HL-60 (cell line): ENCODE data around the gene RB1.

Experiments
- DNase-seq, 2 experiments: peaks; one replicate each; pipeline ENCODE4 v3.0.0-alpha.2; 2010 to 2020; ENCODE audit warnings: low read depth in 1 of 2, low spot score in 1 of 2
- H3K27ac ChIP-seq: fragments of 250-450 bp; sonication (Bioruptor Pico); replicated peaks from 2 replicates; pipeline ENCODE4 v1.5.1; 2020; ENCODE audit warnings: mild to moderate bottlenecking, moderate library complexity
- H3K27me3 ChIP-seq: fragments of 250-450 bp; sonication (Bioruptor Pico); 2 replicates; pipeline ENCODE4 v1.5.1; 2021; ENCODE audit warnings: mild to moderate bottlenecking, moderate library complexity; ENCODE audit not compliant: insufficient read depth, poor library complexity, severe bottlenecking
- H3K4me3 ChIP-seq: replicated peaks from 2 replicates; pipeline ENCODE4 v1.5.1; 2011; ENCODE audit warnings: mild to moderate bottlenecking, control low read depth, low read length; ENCODE audit not compliant: insufficient read depth
- CTCF ChIP-seq: IDR thresholded peaks from one replicate; pipeline ENCODE4 v1.5.1; 2011; ENCODE audit warnings: low read length, control low read depth, inconsistent platforms; ENCODE audit not compliant: insufficient read depth
- GABPA ChIP-seq: IDR thresholded peaks from 2 replicates; pipeline ENCODE4 v1.6.1; 2012; ENCODE audit warnings: low read depth
- POLR2AphosphoS5 ChIP-seq: IDR thresholded peaks from 2 replicates; pipeline ENCODE4 v1.6.1; 2012; ENCODE audit warnings: low read depth
- REST ChIP-seq: IDR thresholded peaks from 2 replicates; pipeline ENCODE4 v1.6.1; 2012; ENCODE audit warnings: low read depth; ENCODE audit not compliant: insufficient replicate concordance
- SPI1 ChIP-seq: IDR thresholded peaks from 2 replicates; pipeline ENCODE4 v1.6.1; 2012; ENCODE audit warnings: low read depth, mild to moderate bottlenecking, borderline replicate concordance

The RB1 gene

GRCh38 chr13:48369988-48370387, 66.4 kb downstream of the RB1 start:
- H3K4me3 ChIP-seq, result no peak overlapping the region

GRCh38 chr13:48370815-48371214, 67.3 kb downstream of the RB1 start:
- no peak for DNase-seq
- TF ChIP-seq POLR2AphosphoS5, result no peak
- Histone ChIP-seq H3K27me3 (no peaks in the 10 kb centered on the region), H3K27ac (no peak overlapping the region), H3K4me3 (no peak overlapping the region)

More at GRCh38 chr13:48369988-48370387, 66.4 kb downstream of the RB1 start:
- no peak for TF ChIP-seq REST
- no peak for TF ChIP-seq CTCF
- TF ChIP-seq POLR2AphosphoS5, result no peak
- TF ChIP-seq SPI1, result no peak
- no peak for TF ChIP-seq GABPA
- no peak for DNase-seq
- H3K27ac ChIP-seq, result no peak overlapping the region
- no peaks in the 10 kb centered on the region for H3K27me3 ChIP-seq

GRCh38 chr13:48377857-48378256, 74.3 kb downstream of the RB1 start:
- TF ChIP-seq CTCF (no peak), POLR2AphosphoS5 (no peak), GABPA (no peak)
- DNase-seq, result no peak
- Histone ChIP-seq H3K4me3 (no peak overlapping the region), H3K27me3 (no peaks in the 10 kb centered on the region), H3K27ac (no peak overlapping the region)

- Histone ChIP-seq H3K27me3 (no peaks in the 10 kb centered on the region), H3K27ac (no peak overlapping the region), H3K4me3 (no peak overlapping the region)
- no peak for TF ChIP-seq SPI1
- TF ChIP-seq GABPA, result no peak
- no peak for TF ChIP-seq REST
- TF ChIP-seq POLR2AphosphoS5, result no peak
- TF ChIP-seq CTCF, result no peak
- DNase-seq, result no peak
These were observed 77.0 kb downstream of the RB1 start for GRCh38 chr13:48380581-48380980.
